Left cardiac atrium (tissue), 4 donors: ENCODE results near the gene TAF6. TPM values are rescaled to one million over a fixed set of nuclear protein-coding genes. Genes with fewer than 3 reads are reported as not detected.

ENCODE experiments used
- ATAC-seq, 2 donors: fragments of 200-7000 bp; cut with Tn5 transposase; one replicate each; pipeline ENCODE4 v1.9.1; 2020; ENCODE audit warnings: mild to moderate bottlenecking in 2 of 2, moderate library complexity in 2 of 2
- DNase-seq: peaks from one replicate; pipeline ENCODE4 v3.0.0-alpha.2; 2020
- intact Hi-C, 2 donors: fragments of 100-400 bp; cut with DNase I; formaldehyde crosslinking; loops; one replicate each; pipeline versions ENCODE4 v1.14.1 to v1.15.1; 2022 to 2023
- total RNA-seq, 2 donors: library from RNA; stranded (reverse); fragmentation: NEBNext Ultra II Directional; extraction: Animal tissue kit (Norgen Biotek cat#: 25700); gene quantifications; one replicate each; pipeline ENCODE4 v1.2.1, GENCODE V29; 2021
- donor health status: DM: no; HTN: yes; CAD: no.
- donor health status: DM: no; HTN: yes; CAD: no; lungs with severe emphysema.
- donor health status: DM: yes; HTN: yes; CAD: no.
- donor health status: Dilated cardiomyopathy.

TAF6 gene
- total RNA-seq, 2 donors from 2014 or later = 29.1 to 30.6 TPM

GRCh38 chr7:100101016-100101862, 17.9 kb downstream of the TAF6 start, which contains the start of the genes AP4M1 and MCM7:
TSS of gene AP4M1 (plus strand) at chr7:100101643. CDS start at chr7:100101715, 72 bp downstream.
TSS of gene MCM7 (minus strand) at chr7:100101397. CDS start at chr7:100101294, 103 bp downstream.
- intact Hi-C loops = no loop called here
- DNase-seq = peak; percentile 99
- peak; percentile 96 to 97 for ATAC-seq

GRCh38 chr7:100100420-100101015, 18.6 kb downstream of the TAF6 start:
- intact Hi-C loops = no loop called here
- peak; percentile 92 to 95 for ATAC-seq
- peak; percentile 94 for DNase-seq

- ATAC-seq = no peak
- intact Hi-C loops = no loop called here
- no peak for DNase-seq
Measured at GRCh38 chr7:100099452-100099851, 19.7 kb downstream of the TAF6 start.

- ATAC-seq = no peak
- intact Hi-C loops = no loop called here
- DNase-seq = no peak
Measured at GRCh38 chr7:100098913-100099312, 20.2 kb downstream of the TAF6 start.

GRCh38 chr7:100095704-100096103, 23.5 kb downstream of the TAF6 start:
- no peak for DNase-seq

GRCh38 chr7:100095289-100095688, 23.9 kb downstream of the TAF6 start:
- intact Hi-C loops = no loop called here
- DNase-seq (no peak), ATAC-seq (no peak)

More at GRCh38 chr7:100095704-100096103, 23.5 kb downstream of the TAF6 start:
- intact Hi-C loops = no loop called here
- ATAC-seq = no peak

GRCh38 chr7:100093925-100094486, 25.2 kb downstream of the TAF6 start:
- DNase-seq (no peak), ATAC-seq (peak in 1 of 2 donors; percentile 34)
- intact Hi-C loops = no loop called here

GRCh38 chr7:100093498-100093897, 25.7 kb downstream of the TAF6 start:
- ATAC-seq = peak in 1 of 2 donors; percentile 59
- intact Hi-C loops = no loop called here
- DNase-seq = no peak

- intact Hi-C loops = no loop called here
- DNase-seq (no peak), ATAC-seq (no peak)
Measured at GRCh38 chr7:100093054-100093453, 26.1 kb downstream of the TAF6 start.

- ATAC-seq = no peak
- intact Hi-C loops = no loop called here
- DNase-seq = no peak
Measured at GRCh38 chr7:100091411-100092181, 27.6 kb downstream of the TAF6 start.

- ATAC-seq = no peak
- intact Hi-C loops = no loop called here
- no peak for DNase-seq
Measured at GRCh38 chr7:100090527-100091410, 28.4 kb downstream of the TAF6 start.

GRCh38 chr7:100089458-100090196, 29.5 kb downstream of the TAF6 start:
- no peak for DNase-seq
- intact Hi-C loops = no loop called here
- ATAC-seq = no peak

- DNase-seq (peak; percentile 89), ATAC-seq (peak; percentile 89 to 92)
- intact Hi-C loops = no loop called here
Measured at GRCh38 chr7:100088621-100089457, 30.3 kb downstream of the TAF6 start, which contains the start of gene COPS6. TSS of gene COPS6 (plus strand) at chr7:100088969. CDS start at chr7:100088991, 22 bp downstream.

- intact Hi-C loops = no loop called here
- ATAC-seq (peak in 1 of 2 donors; percentile 3), DNase-seq (no peak)
Measured at GRCh38 chr7:100088095-100088620, 31.0 kb downstream of the TAF6 start.

- intact Hi-C loops = no loop called here
- no peak for DNase-seq
- ATAC-seq = no peak
Measured at GRCh38 chr7:100087055-100087750, 32.0 kb downstream of the TAF6 start.

- intact Hi-C loops = no loop called here
- no peak for DNase-seq
- no peak for ATAC-seq
Measured at GRCh38 chr7:100085515-100085914, 33.6 kb downstream of the TAF6 start.
